B cell (primary cell): ENCODE data around the gene ERVH48-1.

Experiments
- EZH2 ChIP-seq: IDR thresholded peaks from 2 replicates; pipeline ENCODE4 v1.6.1; 2012; ENCODE audit warnings: borderline replicate concordance, low read depth, mild to moderate bottlenecking, moderate library complexity, low read length; ENCODE audit not compliant: insufficient read depth, poor library complexity, severe bottlenecking
- TF ChIP-seq, protein P1 (sequence below): fragments of 200-600 bp; IDR thresholded peaks from one replicate; pipeline ENCODE4 v1.8.0; 2022; ENCODE audit warnings: antibody characterized with exemption, mild to moderate bottlenecking

DNA sequence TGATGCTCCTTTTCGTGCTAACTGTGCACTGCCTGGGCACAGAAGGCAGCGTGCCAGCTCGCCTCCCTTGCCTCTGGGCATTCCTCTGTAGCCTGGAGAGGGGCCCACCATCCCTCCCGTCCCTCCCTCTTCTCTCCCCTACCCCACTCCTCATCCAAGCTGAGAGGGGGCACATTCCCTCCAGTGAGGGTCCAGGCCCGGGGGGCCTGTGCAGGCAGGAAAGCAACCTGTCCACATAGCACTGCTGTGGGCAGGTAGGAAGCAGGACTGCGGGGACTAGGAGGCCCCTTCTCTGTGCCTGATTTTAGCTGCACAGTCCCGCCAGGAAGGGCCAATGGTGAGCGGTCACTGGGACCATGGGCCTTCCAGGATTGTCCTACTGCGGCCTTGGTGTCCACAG is 38.7 kb upstream of the ERVH48-1 start:
- TF ChIP-seq, protein P1, sequence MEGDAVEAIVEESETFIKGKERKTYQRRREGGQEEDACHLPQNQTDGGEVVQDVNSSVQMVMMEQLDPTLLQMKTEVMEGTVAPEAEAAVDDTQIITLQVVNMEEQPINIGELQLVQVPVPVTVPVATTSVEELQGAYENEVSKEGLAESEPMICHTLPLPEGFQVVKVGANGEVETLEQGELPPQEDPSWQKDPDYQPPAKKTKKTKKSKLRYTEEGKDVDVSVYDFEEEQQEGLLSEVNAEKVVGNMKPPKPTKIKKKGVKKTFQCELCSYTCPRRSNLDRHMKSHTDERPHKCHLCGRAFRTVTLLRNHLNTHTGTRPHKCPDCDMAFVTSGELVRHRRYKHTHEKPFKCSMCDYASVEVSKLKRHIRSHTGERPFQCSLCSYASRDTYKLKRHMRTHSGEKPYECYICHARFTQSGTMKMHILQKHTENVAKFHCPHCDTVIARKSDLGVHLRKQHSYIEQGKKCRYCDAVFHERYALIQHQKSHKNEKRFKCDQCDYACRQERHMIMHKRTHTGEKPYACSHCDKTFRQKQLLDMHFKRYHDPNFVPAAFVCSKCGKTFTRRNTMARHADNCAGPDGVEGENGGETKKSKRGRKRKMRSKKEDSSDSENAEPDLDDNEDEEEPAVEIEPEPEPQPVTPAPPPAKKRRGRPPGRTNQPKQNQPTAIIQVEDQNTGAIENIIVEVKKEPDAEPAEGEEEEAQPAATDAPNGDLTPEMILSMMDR = no peak
- TF ChIP-seq EZH2 = no peak
